ENCODE measurements around the gene KCNK5.

The KCNK5 gene

DNA sequence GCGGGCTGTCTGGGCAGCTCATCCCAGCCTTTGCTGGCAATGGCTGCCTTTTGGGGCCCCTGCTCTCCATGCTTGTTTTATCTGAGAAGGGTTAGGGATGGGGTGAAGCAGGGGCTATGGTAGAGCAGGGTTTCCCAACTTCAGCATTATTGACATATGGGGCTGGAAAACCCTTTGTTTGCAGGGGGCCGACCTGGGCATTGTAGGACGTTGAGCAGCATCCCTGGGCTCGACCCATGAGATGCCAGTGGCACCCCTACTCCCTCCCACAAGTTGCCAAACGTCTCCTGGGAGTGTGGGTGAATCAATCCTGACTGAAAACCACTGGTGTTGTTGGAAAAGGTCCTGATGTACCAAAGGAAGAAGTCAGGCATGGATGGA is 56.9 kb downstream of the KCNK5 start:
- H3K4me3 ChIP-seq (replicated peaks; ENCODE audit: low read depth, low read length): no peak overlapping the region
- TF ChIP-seq, protein P1, sequence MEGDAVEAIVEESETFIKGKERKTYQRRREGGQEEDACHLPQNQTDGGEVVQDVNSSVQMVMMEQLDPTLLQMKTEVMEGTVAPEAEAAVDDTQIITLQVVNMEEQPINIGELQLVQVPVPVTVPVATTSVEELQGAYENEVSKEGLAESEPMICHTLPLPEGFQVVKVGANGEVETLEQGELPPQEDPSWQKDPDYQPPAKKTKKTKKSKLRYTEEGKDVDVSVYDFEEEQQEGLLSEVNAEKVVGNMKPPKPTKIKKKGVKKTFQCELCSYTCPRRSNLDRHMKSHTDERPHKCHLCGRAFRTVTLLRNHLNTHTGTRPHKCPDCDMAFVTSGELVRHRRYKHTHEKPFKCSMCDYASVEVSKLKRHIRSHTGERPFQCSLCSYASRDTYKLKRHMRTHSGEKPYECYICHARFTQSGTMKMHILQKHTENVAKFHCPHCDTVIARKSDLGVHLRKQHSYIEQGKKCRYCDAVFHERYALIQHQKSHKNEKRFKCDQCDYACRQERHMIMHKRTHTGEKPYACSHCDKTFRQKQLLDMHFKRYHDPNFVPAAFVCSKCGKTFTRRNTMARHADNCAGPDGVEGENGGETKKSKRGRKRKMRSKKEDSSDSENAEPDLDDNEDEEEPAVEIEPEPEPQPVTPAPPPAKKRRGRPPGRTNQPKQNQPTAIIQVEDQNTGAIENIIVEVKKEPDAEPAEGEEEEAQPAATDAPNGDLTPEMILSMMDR (IDR thresholded peaks at IDR 0.05; ENCODE audit: low read depth, low read length, missing control alignments): no peak
- no peak for DNase-seq (ENCODE audit: extremely low read depth, low read depth)

DNA sequence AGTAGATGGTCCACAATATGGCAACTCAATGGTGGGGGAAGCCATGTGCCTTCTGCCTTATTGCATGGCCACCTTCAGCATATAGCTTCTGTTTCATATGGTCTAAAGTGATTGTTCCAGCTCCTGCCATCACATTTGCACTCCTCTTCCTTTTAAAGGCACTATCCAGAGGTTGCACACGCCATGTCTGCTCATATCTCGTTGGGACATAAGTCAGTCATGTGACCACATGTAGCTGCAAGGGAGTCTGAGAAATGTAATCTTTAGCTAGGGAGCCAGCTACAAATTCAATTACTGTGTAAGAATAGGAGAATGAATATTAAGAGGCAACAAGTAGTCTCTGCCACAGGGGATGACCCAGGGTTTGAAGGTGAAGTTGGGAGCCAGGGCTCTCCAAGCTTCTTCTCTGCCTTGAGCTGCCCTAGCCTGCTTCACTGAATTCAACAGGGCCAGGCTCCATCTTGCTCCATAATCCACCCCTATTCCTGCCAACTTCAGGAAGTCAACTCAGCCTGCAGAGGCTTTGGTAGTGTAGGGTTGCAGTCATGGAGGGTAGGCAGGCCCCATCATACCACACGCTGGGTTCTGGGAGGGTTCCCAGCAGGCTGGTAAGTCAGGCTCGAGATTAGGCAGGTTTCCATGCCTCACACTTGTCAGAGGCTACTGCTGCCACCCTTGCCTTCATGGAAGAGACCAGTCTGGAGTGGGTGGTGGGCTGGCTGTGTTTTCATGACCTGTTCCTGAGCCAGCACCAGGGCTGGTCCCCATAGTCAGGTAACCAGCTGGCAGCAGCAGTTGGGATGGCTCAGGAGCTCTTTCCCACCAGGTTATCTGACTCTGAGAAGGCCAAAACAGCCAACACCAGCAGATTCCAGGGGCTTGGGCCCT is 57.5 kb downstream of the KCNK5 start:
- H3K4me3 ChIP-seq (replicated peaks; ENCODE audit: low read depth, low read length): no peak overlapping the region
- TF ChIP-seq, protein P1 (IDR thresholded peaks at IDR 0.05; ENCODE audit: low read depth, low read length, missing control alignments): no peak
- no peak for DNase-seq (ENCODE audit: extremely low read depth, low read depth)

DNA sequence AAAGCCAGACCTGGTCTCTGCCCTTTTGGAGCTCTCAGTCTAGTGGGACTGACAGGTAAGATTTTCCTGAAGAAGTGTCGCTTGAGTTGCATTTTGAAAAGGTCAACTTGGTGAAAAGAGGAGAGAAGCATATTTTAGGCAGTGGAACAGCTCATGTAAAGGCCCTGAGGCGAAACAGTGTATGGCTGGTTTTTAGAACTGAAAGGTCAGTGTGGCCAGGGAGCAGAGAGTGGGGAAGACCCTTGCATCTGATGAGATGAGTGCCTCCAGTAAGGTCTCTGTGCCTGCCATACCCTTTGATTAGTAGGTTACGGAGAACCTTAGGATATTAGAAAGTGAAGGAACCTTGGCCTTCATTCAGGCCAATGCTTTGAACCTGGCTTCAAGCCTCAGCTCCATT is 58.4 kb downstream of the KCNK5 start:
- no peak for DNase-seq (ENCODE audit: extremely low read depth, low read depth)
- TF ChIP-seq, protein P1 (IDR thresholded peaks at IDR 0.05; ENCODE audit: low read depth, low read length, missing control alignments): no peak
- no peak overlapping the region for H3K4me3 ChIP-seq (replicated peaks; ENCODE audit: low read depth, low read length)

DNA sequence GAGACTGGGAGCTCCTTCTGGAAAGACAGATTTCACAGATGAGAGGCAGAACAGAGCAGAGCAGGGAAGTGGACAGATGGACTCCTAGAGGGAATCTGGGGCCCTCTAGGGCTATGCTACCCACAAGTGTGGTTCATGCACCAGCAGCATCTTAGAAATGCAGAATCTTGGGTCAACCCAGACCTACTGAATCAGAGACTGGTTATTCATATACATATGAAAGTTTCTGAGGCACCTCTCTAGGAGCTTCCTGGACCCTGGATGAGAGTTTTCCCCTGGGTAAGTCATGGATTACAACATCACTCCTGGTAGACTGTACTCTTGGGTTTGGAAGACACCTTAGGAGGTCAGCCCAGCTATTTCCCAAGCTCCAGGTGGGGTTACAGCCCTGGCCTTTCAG is 58.9 kb downstream of the KCNK5 start:
- TF ChIP-seq, protein P1 (IDR thresholded peaks at IDR 0.05; ENCODE audit: low read depth, low read length, missing control alignments): no peak
- H3K4me3 ChIP-seq (replicated peaks; ENCODE audit: low read depth, low read length): no peak overlapping the region
- no peak for DNase-seq (ENCODE audit: extremely low read depth, low read depth)

GRCh38 chr6:39169448-39170344 is 59.6 kb downstream of the KCNK5 start:
- TF ChIP-seq, protein P1 (IDR thresholded peaks at IDR 0.05; ENCODE audit: low read depth, low read length, missing control alignments): no peak
- no peak for DNase-seq (ENCODE audit: extremely low read depth, low read depth)
- H3K4me3 ChIP-seq (replicated peaks; ENCODE audit: low read depth, low read length): no peak overlapping the region

DNA sequence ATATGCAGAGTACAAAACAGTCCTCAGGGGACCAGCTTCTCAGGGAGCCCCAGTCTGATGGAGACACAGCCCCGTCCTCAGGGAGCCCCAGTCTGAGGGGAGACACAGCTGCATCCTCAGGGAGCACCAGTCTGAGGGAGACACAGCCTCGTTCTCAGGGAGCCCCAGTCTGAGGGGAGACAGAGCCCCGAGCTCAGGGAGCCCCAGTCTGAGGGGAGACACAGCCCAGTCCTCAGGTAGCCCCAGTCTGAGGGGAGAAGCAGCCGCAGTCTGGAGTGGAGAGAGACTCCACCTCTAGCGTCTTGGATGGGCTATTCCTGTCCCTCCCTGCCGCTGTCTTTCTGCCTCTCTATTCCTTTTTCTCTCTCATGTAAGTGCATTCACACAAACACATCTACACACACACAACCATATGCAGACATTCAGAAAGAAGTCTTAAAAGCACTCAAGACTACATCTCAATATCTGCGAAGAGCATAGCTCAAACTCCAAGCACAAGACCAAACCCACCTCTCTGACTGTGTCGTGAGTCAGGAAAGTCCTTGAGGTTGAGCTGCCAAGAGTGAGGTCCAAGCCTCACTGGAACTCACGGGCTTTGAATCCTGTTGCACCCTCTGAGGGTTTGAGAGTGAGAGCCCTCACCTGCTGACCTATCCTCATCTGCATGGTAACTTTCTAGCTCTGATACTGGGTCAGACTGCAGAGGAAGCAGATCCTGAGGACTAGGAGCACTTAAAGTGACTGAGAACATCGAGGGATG is 61.2 kb downstream of the KCNK5 start:
- no peak for DNase-seq (ENCODE audit: extremely low read depth, low read depth)
- TF ChIP-seq, protein P1 (IDR thresholded peaks at IDR 0.05; ENCODE audit: low read depth, low read length, missing control alignments): no peak
- no peak overlapping the region for H3K4me3 ChIP-seq (replicated peaks; ENCODE audit: low read depth, low read length)
